Effector CD8-positive, alpha-beta T cell (primary cell): ENCODE measurements around the gene SLC35F3.
"Not testable (repeated sequence)": the region's sequence is repeated elsewhere in the genome, so short reads cannot be mapped to it uniquely, and the experiment has no call there.

ENCODE experiments used
- DNase-seq: peaks from one replicate; lab custom pipeline; 2025; lab: John Stamatoyannopoulos, UW

The SLC35F3 gene

DNA sequence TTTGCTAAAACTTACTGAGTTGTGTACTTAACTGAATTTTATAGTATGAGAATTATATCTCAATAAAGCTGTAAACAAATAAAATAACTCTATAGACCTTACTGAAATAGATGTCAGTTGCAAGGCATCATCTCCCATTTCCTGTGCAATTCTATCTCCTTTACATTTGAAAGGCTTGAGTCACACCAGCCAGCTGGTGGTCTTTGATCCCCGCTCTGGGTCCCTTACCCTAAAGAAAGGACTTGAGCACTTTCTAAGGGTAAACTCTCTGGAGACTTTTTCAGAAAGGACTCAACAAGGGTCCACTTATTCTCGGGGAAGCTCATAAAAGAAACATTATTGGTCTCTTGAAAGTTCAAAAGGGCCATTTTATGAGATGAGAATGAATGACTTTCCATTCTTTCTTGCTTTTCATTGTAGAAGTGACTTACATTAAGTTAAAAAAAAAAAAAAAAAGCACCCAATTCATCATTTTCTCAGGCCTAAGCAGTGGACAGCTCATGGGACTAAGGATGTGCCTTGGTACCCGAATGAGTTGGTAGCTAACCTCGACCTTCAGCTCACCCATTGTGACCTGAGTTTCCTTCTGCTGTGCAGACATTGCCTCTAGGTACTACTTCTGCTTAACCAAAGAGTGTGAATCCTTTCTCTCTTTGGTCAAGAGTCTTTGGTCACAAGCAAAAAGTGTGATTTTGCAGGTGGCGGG, 321.8 kb downstream of the SLC35F3 start:
- DNase-seq: no peak

- no peak for DNase-seq
Measured at GRCh38 chr1:234226819-234227165, 322.3 kb downstream of the SLC35F3 start.

DNA sequence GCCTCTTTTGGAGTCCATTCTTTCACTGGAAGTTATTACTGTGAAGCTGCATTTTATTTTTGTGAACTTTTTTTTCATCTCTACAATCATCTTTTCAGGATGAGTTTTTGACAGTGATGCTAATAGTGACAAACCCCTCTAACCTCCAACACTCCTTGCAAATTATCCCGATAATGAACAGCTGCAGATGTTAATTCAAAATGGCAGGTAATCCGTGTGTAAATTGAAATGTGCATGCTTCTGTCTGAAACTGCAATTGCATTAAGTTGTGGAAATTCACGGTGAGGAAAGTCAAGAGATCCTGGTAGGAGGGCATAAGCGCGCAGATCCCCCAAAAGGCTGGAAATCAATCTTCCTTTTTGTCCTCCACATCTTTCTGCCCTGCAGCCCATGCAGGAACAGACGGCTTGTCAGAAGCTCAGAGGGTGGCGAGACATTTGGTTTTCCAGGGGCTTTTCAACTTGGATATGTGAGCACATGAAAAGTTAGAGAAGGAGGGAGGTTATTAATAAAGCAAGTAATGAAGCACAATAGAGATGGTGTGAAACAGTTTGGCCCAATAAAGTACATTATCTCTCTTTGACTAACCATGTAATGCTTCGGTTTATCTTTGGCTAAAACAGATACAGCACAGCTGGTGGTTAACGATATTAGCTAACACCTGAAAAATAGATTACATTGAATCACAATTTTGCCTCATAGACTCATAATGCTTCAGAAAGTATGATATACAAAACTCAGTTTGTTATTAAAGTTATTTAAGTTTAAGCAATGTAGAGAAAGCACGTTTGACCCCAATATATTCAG, 325.3 kb downstream of the SLC35F3 start:
- no peak for DNase-seq

- no peak for DNase-seq
Measured at GRCh38 chr1:234230414-234230862, 326.0 kb downstream of the SLC35F3 start.

- no peak for DNase-seq
Measured at GRCh38 chr1:234231061-234231892, 326.8 kb downstream of the SLC35F3 start.

DNA sequence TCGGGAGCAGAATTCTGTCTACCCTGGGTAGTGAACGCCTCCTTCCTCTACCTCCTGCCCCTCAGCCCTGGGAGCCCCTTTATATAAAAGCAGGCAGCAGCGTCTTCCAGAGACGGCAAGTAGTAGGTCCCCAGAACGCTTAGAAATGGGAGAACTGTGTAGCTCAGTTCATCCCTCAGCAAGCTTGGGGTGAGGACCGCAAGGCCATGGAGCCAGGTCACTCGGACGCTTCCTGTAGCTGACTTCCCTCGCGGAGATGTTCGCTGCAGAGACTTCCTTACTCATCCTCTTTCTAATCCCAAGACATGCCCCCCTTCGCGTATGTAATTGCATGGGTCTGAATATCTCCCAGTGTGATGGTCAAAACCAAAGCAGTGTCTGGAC, 327.4 kb downstream of the SLC35F3 start:
- DNase-seq: no peak

DNA sequence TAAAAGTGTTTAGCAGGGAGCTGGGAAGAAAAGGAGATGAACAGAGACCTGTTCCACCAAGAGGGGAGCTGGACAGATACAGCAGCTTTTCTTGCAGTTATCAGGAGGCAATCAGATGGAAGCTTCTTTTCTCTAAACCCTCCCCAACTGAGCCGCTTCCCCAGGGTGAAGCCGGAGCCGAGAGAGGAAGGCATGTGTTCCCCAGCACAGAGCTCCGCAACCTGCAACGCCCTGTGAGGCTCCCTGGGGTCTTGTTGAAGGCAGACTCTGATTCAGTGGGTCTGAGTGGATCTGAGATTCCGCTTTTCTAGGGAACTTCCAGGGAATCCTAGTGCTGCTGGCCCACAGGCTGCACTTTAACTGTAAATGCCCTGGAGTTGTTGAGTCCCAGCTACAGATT, 329.7 kb downstream of the SLC35F3 start:
- no peak for DNase-seq

GRCh38 chr1:234235434-234235881, 331.0 kb downstream of the SLC35F3 start:
- no peak for DNase-seq

DNA sequence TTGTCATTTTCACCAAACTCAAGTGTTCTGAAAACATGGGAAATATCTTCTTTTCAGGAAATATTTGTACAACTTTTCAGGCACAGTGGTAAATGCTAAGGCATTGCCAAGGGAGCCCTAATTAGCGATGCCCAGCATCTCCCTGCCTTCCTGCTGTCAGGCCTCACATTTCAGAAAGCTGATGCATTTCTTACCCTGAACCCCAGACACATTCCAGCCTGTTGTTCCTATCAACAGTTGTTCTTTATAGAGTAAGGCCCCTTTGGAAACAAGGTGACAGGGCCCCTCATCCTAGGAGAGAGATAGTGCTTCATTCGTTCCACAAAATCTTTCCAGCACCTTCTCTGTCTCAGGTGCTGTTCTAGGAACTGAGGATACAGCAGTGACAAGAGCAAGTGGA, 332.9 kb downstream of the SLC35F3 start:
- DNase-seq: no peak

DNA sequence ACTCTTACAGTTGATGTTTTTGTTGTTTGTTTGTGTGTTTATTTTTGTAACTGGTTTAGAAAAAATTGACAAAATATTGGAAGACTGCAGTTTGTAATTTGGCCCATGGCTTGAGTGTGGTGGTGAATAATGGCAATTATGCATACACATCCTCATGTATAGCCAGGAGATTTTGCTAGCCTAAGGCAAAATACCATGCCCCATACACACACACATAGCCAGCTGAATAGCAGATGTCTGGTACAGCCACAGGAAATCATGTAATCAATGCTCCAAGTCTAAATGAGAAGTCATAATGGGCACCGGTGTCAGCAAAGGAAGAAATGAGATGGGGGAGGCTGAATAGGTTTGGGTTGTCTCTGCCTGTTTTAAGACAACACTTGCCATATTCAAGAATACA, 333.6 kb downstream of the SLC35F3 start:
- no peak for DNase-seq

DNA sequence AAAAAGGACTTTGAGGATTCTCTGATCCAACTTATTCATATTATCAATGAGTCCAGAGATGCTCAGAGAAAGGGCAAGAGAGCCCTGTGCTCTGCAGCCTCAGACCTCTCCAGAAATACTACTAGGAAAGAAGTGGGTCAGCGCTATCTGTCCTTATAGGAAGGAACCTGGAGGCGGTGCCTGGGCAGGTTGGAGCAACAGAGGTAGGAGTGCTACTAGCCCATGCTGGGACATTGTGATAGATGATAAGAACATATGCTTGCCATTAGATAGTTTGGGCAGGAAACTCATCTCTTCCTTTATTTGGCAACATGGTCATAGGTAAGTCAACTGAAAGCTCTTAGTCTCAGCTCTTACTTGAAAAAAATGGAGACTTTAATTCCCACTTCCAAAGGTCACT, 335.0 kb downstream of the SLC35F3 start:
- no peak for DNase-seq

GRCh38 chr1:234239936-234240335, 335.5 kb downstream of the SLC35F3 start:
- no peak for DNase-seq

DNA sequence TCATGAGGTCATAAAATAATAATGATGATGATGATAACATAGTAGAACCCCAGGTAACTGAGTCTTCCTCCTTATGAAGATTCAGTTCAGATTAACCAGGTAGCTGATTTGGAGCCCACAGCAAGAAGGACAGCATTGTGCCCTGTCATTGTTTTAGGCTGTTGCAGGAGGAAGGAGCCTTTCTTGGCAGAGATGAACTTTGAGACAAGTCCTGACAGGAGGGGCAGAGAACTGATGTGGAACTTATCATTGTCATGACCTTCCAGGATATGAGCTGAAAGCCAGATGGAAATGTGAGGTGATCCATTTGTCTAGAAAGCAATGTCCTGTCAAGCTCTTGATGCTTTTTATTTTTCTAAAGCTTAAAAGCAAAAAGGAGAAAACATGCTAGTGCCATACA, 336.2 kb downstream of the SLC35F3 start:
- no peak for DNase-seq

DNA sequence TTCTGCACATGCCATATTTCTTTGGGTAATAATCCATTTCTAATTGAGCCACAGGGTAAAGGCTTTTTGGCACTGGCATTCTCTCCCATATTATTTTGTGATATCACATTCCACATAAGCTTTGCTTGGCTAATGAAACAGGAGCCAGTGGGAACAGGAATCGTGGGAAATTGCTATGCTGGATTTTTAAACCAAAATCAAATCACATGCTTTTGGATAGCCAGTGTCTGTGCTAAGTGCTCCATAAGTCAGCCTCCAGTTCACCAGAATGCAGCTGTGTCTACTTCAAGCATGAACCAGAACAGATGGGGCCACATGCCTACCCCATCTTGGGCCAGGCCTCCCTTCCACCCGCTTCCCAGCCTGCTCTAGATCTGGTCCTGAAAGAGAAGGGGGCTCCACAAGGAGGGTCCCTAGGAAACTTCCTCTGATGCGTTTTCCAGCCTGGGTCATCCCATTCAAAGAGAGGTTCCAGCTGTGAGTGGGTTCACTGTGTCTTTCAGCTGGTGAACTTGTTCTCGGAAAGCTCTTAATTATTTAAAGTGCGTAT, 337.5 kb downstream of the SLC35F3 start:
- no peak for DNase-seq

GRCh38 chr1:234243521-234244260, 339.2 kb downstream of the SLC35F3 start:
- no peak for DNase-seq

- no peak for DNase-seq
Measured at GRCh38 chr1:234244482-234244881, 340.0 kb downstream of the SLC35F3 start.

DNA sequence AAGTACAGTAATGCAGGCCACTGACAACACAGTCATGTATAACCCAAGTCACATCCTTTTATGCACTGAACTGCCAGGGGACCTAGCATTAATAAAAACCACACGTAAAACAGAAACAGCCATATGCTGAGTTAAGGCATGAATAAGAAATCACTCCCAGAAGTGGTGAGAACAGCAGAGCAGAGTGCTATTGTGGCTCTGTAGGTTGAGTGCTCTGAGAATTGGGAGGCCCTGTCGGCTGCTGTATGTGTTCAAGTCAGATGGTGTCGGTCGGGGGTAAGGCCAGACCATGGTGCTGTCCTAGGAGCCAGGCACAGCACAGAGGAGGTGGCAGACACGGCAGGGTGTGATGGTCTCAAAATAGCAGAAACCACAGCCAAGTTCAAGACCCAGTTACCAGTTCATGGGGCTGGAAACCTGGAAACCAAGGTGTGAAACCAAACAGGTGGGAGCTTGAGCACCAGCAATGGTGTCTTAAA, 342.2 kb downstream of the SLC35F3 start:
- no peak for DNase-seq

DNA sequence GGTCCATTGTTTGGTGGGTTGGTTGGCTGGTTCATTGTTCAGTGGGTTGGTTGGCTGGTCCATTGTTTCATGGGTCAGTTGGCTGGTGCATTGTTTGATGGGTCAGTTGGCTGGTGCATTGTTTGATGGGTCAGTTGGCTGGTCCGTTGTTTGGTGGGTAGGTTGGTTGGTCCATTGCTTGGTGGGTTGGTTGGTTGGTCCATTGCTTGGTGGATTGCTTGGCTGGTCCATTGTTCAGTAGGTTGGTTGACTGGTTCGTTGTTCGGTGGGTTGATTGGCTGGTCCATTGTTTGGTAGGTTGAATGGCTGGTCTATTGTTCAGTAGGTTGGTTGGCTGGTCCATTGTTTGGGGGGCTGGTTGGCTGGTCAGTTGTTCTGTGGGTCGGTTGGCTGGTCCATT, 343.3 kb downstream of the SLC35F3 start:
- not testable (repeated sequence) for DNase-seq

GRCh38 chr1:234250747-234251146, 346.3 kb downstream of the SLC35F3 start:
- DNase-seq: no peak

GRCh38 chr1:234253732-234254131, 349.3 kb downstream of the SLC35F3 start:
- no peak for DNase-seq

DNA sequence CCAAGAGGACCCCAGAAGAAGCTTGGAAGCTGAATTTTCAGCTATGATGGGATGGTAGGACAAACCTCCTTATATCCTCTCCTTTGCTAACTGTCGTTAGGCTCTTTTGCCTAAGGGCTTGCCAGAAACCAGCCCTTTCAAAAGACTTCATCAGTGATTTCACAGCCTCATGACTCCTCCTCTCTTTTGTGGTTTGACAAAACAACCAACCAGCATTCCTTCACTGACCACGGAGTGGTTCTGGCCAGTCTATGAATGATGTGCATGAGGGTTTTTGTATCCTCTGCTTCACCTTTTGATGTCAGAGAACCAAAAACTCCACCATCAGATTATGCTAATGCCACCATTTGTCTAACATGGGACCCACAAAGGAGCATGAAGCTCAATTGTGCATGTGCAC, 351.9 kb downstream of the SLC35F3 start:
- no peak for DNase-seq
